ENCODE data around the gene SIX5. TPM values are rescaled to one million over a fixed set of nuclear protein-coding genes. Genes with fewer than 3 reads are reported as not detected.

Gene SIX5
- total RNA-seq, 2 experiments from 2014 or later, result 9.4 to 15.2 TPM

DNA sequence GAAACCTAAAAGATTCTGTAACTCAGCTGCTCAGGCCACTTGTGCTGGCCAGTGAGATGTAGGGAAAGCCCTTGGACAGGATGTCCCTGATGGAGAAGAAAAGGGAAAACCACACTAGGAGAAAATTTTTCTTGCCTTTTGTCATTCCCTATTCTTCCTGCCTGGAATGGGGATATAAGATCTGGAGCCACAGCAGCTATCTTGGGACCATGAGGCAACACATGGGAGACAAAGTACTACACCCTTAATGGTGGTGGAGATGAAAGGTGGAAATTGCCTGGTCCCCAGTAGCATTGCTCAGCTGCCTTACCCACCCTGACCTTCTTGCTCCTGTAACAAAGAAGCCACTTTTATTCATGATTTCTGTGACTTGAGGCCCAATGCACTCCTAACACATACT, 36.7 kb upstream of the SIX5 start:
- H2AFZ ChIP-seq (ENCODE audit: low read length), result no peak overlapping the region
- POLR2A ChIA-PET, result no interaction called here
- no peaks in the 10 kb centered on the region for H3K9me3 ChIP-seq (ENCODE audit: low read length)
- CTCF ChIA-PET (ENCODE audit: unreplicated experiment), result no interaction called here
- no peak for DNase-seq (ENCODE audit: low spot score)
- intact Hi-C loops (cut with micrococcal nuclease; ENCODE audit: unreplicated experiment), result no loop called here
- H3K36me3 ChIP-seq (ENCODE audit: insufficient read depth, low read length), result no peaks in the 10 kb centered on the region
- H3K4me1 ChIP-seq (ENCODE audit: insufficient read depth, low read length, poor library complexity, severe bottlenecking), result peaks cover 21% of the 10 kb centered on the region
- no peaks in the 10 kb centered on the region for H4K20me1 ChIP-seq (ENCODE audit: insufficient read depth, low read length)
- BruUV-seq (replicated peaks), result no TSS peak
- H3K27ac ChIP-seq (ENCODE audit: low read depth, low read length, poor library complexity, severe bottlenecking), result no peak overlapping the region
- H3K9me2 ChIP-seq (ENCODE audit: insufficient read depth, low read length), result no peaks in the 10 kb centered on the region
- H3K4me2 ChIP-seq (ENCODE audit: low read length), result no peak overlapping the region
- TF ChIP-seq, protein P1, sequence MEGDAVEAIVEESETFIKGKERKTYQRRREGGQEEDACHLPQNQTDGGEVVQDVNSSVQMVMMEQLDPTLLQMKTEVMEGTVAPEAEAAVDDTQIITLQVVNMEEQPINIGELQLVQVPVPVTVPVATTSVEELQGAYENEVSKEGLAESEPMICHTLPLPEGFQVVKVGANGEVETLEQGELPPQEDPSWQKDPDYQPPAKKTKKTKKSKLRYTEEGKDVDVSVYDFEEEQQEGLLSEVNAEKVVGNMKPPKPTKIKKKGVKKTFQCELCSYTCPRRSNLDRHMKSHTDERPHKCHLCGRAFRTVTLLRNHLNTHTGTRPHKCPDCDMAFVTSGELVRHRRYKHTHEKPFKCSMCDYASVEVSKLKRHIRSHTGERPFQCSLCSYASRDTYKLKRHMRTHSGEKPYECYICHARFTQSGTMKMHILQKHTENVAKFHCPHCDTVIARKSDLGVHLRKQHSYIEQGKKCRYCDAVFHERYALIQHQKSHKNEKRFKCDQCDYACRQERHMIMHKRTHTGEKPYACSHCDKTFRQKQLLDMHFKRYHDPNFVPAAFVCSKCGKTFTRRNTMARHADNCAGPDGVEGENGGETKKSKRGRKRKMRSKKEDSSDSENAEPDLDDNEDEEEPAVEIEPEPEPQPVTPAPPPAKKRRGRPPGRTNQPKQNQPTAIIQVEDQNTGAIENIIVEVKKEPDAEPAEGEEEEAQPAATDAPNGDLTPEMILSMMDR (conservative IDR thresholded peaks at IDR 0.05; ENCODE audit: low read length), result no peak
- TF ChIP-seq EZH2phosphoT487 (IDR thresholded peaks at IDR 0.05; ENCODE audit: borderline replicate concordance, low read depth, low read length), result no peak
- no peaks in the 10 kb centered on the region for H3K79me2 ChIP-seq (ENCODE audit: insufficient read depth, low read depth, low read length)
- no peak overlapping the region for H3K4me3 ChIP-seq (ENCODE audit: low read depth, low read length, poor library complexity, severe bottlenecking)

DNA sequence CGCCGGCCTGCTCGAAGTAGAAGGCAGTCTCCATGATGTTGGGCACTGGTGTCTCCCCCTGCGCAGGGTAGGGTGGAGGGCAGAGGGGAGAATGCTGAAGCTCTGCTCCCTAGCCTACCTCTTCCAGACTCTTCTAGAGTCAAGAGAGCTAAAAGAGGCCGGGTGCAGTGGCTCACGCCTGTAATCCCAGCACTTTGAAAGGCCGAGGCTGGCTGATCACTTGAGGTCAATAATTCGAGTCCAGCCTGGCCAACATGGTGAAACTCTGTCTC, 35.8 kb upstream of the SIX5 start:
- no peak for DNase-seq (ENCODE audit: low spot score)
- no peaks in the 10 kb centered on the region for H3K36me3 ChIP-seq (ENCODE audit: insufficient read depth, low read length)
- intact Hi-C loops (cut with micrococcal nuclease; ENCODE audit: unreplicated experiment), result no loop called here
- no peak overlapping the region for H3K27ac ChIP-seq (ENCODE audit: low read depth, low read length, poor library complexity, severe bottlenecking)
- H3K9me2 ChIP-seq (ENCODE audit: insufficient read depth, low read length), result no peaks in the 10 kb centered on the region
- ChIA-PET CTCF (ENCODE audit: unreplicated experiment) (no interaction called here), POLR2A (no interaction called here)
- no peaks in the 10 kb centered on the region for H3K9me3 ChIP-seq (ENCODE audit: low read length)
- no peak for TF ChIP-seq EZH2phosphoT487 (IDR thresholded peaks at IDR 0.05; ENCODE audit: borderline replicate concordance, low read depth, low read length)
- TF ChIP-seq, protein P1 (conservative IDR thresholded peaks at IDR 0.05; ENCODE audit: low read length), result no peak
- no peaks in the 10 kb centered on the region for H4K20me1 ChIP-seq (ENCODE audit: insufficient read depth, low read length)
- BruUV-seq (replicated peaks), result no TSS peak
- H3K4me1 ChIP-seq (ENCODE audit: insufficient read depth, low read length, poor library complexity, severe bottlenecking), result peaks cover 14% of the 10 kb centered on the region
- H2AFZ ChIP-seq (ENCODE audit: low read length), result no peak overlapping the region
- H3K4me2 ChIP-seq (ENCODE audit: low read length), result no peak overlapping the region
- no peaks in the 10 kb centered on the region for H3K79me2 ChIP-seq (ENCODE audit: insufficient read depth, low read depth, low read length)
- no peak overlapping the region for H3K4me3 ChIP-seq (ENCODE audit: low read depth, low read length, poor library complexity, severe bottlenecking)

DNA sequence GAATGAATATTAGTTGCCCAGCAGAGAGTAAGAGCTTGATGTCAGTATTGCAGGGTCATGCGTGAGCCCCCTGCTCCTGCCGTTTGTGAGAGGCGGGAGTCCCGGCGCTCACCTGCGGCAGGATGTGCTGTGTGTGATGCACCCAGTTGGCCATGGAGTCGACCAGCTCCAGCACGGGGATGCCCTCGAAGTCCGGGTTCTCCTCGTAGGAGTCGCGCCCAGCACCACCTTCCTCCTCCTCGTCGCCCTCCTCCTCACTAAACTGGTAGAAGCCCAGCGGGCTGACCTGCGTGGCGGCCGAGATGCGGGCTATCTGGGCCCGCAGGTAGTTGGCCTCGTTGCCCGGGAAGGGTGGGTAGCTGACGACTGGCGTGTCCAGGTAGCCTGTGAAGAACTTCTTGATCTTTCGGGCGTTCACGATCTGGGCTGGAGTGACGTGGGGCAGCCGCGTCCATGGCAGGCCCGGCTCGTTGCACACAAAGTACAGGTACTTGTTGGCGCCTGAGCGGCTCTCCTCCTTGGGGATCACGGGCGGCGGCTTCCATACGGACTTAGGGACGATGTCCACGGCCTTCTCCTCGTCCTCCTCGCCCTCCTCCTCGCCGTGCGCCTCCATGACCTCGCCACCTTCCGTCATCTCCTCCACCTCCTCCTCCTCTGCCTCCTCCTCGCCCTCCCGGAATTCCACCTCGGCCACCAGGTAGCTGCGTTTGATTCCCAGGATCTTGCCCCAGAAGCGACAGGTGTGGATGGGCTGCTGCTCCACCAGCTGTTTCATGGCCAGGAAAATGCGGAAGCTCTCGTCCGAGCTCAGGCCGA, 35.3 kb upstream of the SIX5 start:
- no peak for DNase-seq (ENCODE audit: low spot score)
- no TSS peak for BruUV-seq (replicated peaks)
- Histone ChIP-seq H3K4me3 (ENCODE audit: low read depth, low read length, poor library complexity, severe bottlenecking) (no peak overlapping the region), H3K27ac (ENCODE audit: low read depth, low read length, poor library complexity, severe bottlenecking) (no peak overlapping the region), H3K79me2 (ENCODE audit: insufficient read depth, low read depth, low read length) (no peaks in the 10 kb centered on the region), H3K9me3 (ENCODE audit: low read length) (no peaks in the 10 kb centered on the region), H4K20me1 (ENCODE audit: insufficient read depth, low read length) (no peaks in the 10 kb centered on the region), H3K36me3 (ENCODE audit: insufficient read depth, low read length) (no peaks in the 10 kb centered on the region), H3K9me2 (ENCODE audit: insufficient read depth, low read length) (no peaks in the 10 kb centered on the region), H2AFZ (ENCODE audit: low read length) (no peak overlapping the region), H3K4me1 (ENCODE audit: insufficient read depth, low read length, poor library complexity, severe bottlenecking) (peaks cover 9% of the 10 kb centered on the region), H3K4me2 (ENCODE audit: low read length) (no peak overlapping the region)
- CTCF ChIA-PET (ENCODE audit: unreplicated experiment), result interaction anchor here (0.9 kb wide), 1 partner anchor 12 kb away, joined by 3 read pairs; the partner anchor contains the start of gene DMWD
- intact Hi-C loops (cut with micrococcal nuclease; ENCODE audit: unreplicated experiment), result no loop called here
- TF ChIP-seq EZH2phosphoT487 (IDR thresholded peaks at IDR 0.05; ENCODE audit: borderline replicate concordance, low read depth, low read length), result no peak
- TF ChIP-seq, protein P1 (conservative IDR thresholded peaks at IDR 0.05; ENCODE audit: low read length), result no peak
- POLR2A ChIA-PET, result no interaction called here
